ENCODE data around the gene ABI3BP.

DNA sequence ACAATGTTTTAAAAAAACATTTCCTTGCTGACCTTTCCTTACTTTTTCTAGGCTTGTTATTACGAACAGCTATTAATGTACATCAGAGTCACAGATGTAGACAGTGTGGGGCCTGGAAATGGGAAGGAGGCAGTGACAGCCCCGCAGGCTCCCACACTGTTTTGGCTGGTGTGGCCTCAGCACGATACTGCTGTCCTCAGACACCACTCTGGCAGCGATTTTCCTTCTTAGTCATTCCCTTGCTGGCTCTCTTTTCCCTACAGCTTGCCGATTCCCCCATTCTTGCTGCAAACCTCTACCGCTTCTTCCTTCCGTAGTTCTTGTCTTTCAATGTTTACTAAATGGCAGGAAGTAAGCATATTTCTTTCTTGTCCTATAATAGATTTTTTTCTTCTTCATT lies 113.1 kb downstream of the ABI3BP start:
- TF ChIP-seq, protein P1, sequence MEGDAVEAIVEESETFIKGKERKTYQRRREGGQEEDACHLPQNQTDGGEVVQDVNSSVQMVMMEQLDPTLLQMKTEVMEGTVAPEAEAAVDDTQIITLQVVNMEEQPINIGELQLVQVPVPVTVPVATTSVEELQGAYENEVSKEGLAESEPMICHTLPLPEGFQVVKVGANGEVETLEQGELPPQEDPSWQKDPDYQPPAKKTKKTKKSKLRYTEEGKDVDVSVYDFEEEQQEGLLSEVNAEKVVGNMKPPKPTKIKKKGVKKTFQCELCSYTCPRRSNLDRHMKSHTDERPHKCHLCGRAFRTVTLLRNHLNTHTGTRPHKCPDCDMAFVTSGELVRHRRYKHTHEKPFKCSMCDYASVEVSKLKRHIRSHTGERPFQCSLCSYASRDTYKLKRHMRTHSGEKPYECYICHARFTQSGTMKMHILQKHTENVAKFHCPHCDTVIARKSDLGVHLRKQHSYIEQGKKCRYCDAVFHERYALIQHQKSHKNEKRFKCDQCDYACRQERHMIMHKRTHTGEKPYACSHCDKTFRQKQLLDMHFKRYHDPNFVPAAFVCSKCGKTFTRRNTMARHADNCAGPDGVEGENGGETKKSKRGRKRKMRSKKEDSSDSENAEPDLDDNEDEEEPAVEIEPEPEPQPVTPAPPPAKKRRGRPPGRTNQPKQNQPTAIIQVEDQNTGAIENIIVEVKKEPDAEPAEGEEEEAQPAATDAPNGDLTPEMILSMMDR (IDR thresholded peaks at IDR 0.05) = no peak
- no peak for TF ChIP-seq POLR2A (IDR thresholded peaks at IDR 0.05)
